ENCODE measurements around the gene SERPINA3. TPM values are rescaled to one million over a fixed set of nuclear protein-coding genes. Genes with fewer than 3 reads are reported as not detected.

Gene SERPINA3
- total and polyA plus RNA-seq, 10 of the 15 experiments (the other 5 are each of a cell fraction or from before 2014, with no cell fraction given), result 2.2 TPM; not detected in 9

GRCh38 chr14:94622653-94623421, 10.6 kb downstream of the SERPINA3 start:
- in situ Hi-C loops (cut with MboI), result no loop called here
- Histone ChIP-seq H3K4me3 (no peak overlapping the region), H3K27me3 (replicated peaks in 1 of 2; ENCODE audit: control insufficient read depth in 2 of 2, insufficient read depth in 2 of 2, low read length in 1 of 2) (peaks cover 0 to 2% of the 10 kb centered on the region in 2 experiments; a peak in 1 of 4 replicates), H4K20me1 (ENCODE audit: control insufficient read depth, insufficient read depth) (no peaks in the 10 kb centered on the region), H3K9ac (ENCODE audit: control insufficient read depth, insufficient read depth, low read length) (no peak overlapping the region), H3K27ac (ENCODE audit: control insufficient read depth, insufficient read depth) (no peak overlapping the region), H3K4me1 (ENCODE audit: control insufficient read depth, insufficient read depth, low read length) (no peaks in the 10 kb centered on the region), H3K36me3 (ENCODE audit: control insufficient read depth in 2 of 2, insufficient read depth in 2 of 2, low read length in 1 of 2) (no peaks in the 10 kb centered on the region), H2AFZ (ENCODE audit: control insufficient read depth, low read depth, low read length) (no peak overlapping the region), H3K79me2 (ENCODE audit: control insufficient read depth, insufficient read depth, low read length) (no peaks in the 10 kb centered on the region), H3K4me2 (ENCODE audit: control insufficient read depth, insufficient read depth) (no peak overlapping the region), H3K9me3 (replicated peaks; ENCODE audit: control insufficient read depth, insufficient read depth, low read length) (peaks cover 5% of the 10 kb centered on the region; the same call in 2 of the 3 replicates)
- ATAC-seq, result no peak
- no peak for DNase-seq (ENCODE audit: low read depth, low spot score)
- SMC1A ChIA-PET (ENCODE audit: uncharacterized antibody, unreplicated experiment), result no interaction called here
- intact Hi-C loops (cut with micrococcal nuclease; ENCODE audit: unreplicated experiment), result no loop called here
- FAIRE-seq, result no peak
- whole genome bisulfite sequencing (ENCODE audit: insufficient coverage, insufficient replicate concordance, low lambda C conversion rate, missing lambda C conversion rate), result 5% methylated on average over 6 of the region's 6 CpGs
- POLR2A ChIA-PET, result no interaction called here
- BruUV-seq (replicated peaks), result no TSS peak
- CTCF ChIA-PET, result interaction anchor here (0.6 kb wide), 1 partner anchor 176 kb away, joined by 4 read pairs; no protein-coding TSS in a partner anchor
- RAD21 ChIA-PET (ENCODE audit: unreplicated experiment), result no interaction called here
- no peak for TF ChIP-seq RBBP5 (conservative IDR thresholded peaks at IDR 0.05)
- no peak for TF ChIP-seq TCF12 (IDR thresholded peaks at IDR 0.05; ENCODE audit: low read depth, low read length)
- no peak for TF ChIP-seq NR2C2 (IDR thresholded peaks at IDR 0.05; ENCODE audit: borderline replicate concordance, control insufficient read depth, insufficient read length, low read depth)
- TF ChIP-seq IRF3 (IDR thresholded peaks at IDR 0.05), result no peak
- no peak for TF ChIP-seq KDM1A (IDR thresholded peaks at IDR 0.05; ENCODE audit: borderline replicate concordance)
- TF ChIP-seq IKZF1 (conservative IDR thresholded peaks at IDR 0.05), result no peak
- no peak for TF ChIP-seq USF1 (IDR thresholded peaks at IDR 0.05; ENCODE audit: borderline replicate concordance, extremely low read length, insufficient read depth, low read depth, low read length)
- TF ChIP-seq E4F1 (IDR thresholded peaks at IDR 0.05; ENCODE audit: borderline replicate concordance, partially characterized antibody), result no peak
- TF ChIP-seq IRF5 (IDR thresholded peaks at IDR 0.05; ENCODE audit: borderline replicate concordance), result no peak
- TF ChIP-seq CUX1 (IDR thresholded peaks at IDR 0.05; ENCODE audit: insufficient replicate concordance, low read depth, low read length), result no peak
- TF ChIP-seq ASH2L (IDR thresholded peaks at IDR 0.05; ENCODE audit: borderline replicate concordance, low read depth), result no peak

Data from GM12878 (cell line).